Right lobe of liver (tissue), 6 donors: ENCODE results near the gene CNOT9. TPM values are rescaled to one million over a fixed set of nuclear protein-coding genes. Genes with fewer than 3 reads are reported as not detected.

Source experiments
- ATAC-seq, 4 donors: fragments of 200-7000 bp; cut with Tn5 transposase; one replicate each; pipeline ENCODE4 v1.9.1; 2020; ENCODE audit warnings: mild to moderate bottlenecking in 4 of 4, moderate library complexity in 4 of 4
- DNase-seq, 3 donors: peaks; one replicate each; pipeline ENCODE4 v3.0.0-alpha.2; 2020
- H3K27ac ChIP-seq, 3 donors: fragments of 200-600 bp; one replicate each; pipeline ENCODE4 v1.8.0; 2022
- H3K27me3 ChIP-seq, 2 donors: fragments of 200-600 bp; one replicate each; pipeline ENCODE4 v1.8.0; 2022
- H3K36me3 ChIP-seq, 4 donors: fragments of 200-600 bp; sonication (generic) in 1 of 4; one replicate each; pipeline versions ENCODE4 v1.5.1 to v1.8.0; 2017 to 2022; ENCODE audit warnings: control low read depth in 1 of 4
- H3K4me1 ChIP-seq, 4 donors: fragments of 200-600 bp; sonication (generic) in 1 of 4; one replicate each; pipeline versions ENCODE4 v1.5.1 to v1.8.0; 2017 to 2022; ENCODE audit warnings: control low read depth in 1 of 4
- H3K4me3 ChIP-seq, 3 donors: fragments of 200-600 bp; one replicate each; pipeline ENCODE4 v1.8.0; 2022
- H3K9me3 ChIP-seq, 4 donors: fragments of 200-600 bp; sonication (generic) in 1 of 4; one replicate each; pipeline versions ENCODE4 v1.5.1 to v1.8.0; 2017 to 2022; ENCODE audit warnings: control low read depth in 1 of 4
- POLR2A ChIP-seq: fragments of 450-650 bp; IDR thresholded peaks from one replicate; pipeline ENCODE4 v1.6.1; 2017; ENCODE audit warnings: antibody characterized with exemption, mild to moderate bottlenecking
- WGBS: methylation state at CpG from one replicate; pipeline ENCODE4 v1.1.6; 2018; ENCODE audit warnings: low coverage, low lambda C conversion rate; ENCODE audit not compliant: insufficient coverage; ENCODE audit errors: missing lambda C conversion rate; 5-methylcytosine and 5-hydroxymethylcytosine counted together
- intact Hi-C, 2 donors: fragments of 100-400 bp; cut with DNase I; formaldehyde crosslinking; loops; one replicate each; pipeline versions ENCODE4 v1.11.2 to v1.14.1; 2022
- total RNA-seq, 6 experiments: library from RNA; depleted of rRNA in 2 of 6; stranded (reverse); fragments of >200 nt in 2 of 6; fragmentation: NEBNext Ultra II Directional in 3 of 6; extraction: Animal tissue kit (Norgen Biotek cat#: 25700) in 3 of 6; gene quantifications; one replicate each; pipeline versions ENCODE4 v1.1.0 to v1.2.4, GENCODE V29; 2016 to 2023
- TF ChIP-seq, protein P1 (sequence below), 4 donors: fragments of 200-600 bp in 3 of 4; fragments of 450-650 bp in 1 of 4; IDR thresholded peaks; one replicate each; pipeline versions ENCODE4 v1.5.1 to v1.8.0; 2016 to 2022; ENCODE audit warnings: antibody characterized with exemption in 4 of 4, mild to moderate bottlenecking in 2 of 4
- donor health status: DM: no; HTN: yes; CAD: no.
- donor health status: DM: no; HTN: no; CAD: no.
- donor health status: DM: no; HTN: no; CAD: no.
- donor health status: DM: no; HTN: yes; CAD: no.
- donor health status: DM: no; HTN: yes; CAD: no.

Gene CNOT9
- total RNA-seq, 6 experiments from 2014 or later: 11.8 to 39.3 (median 19.2) TPM

DNA sequence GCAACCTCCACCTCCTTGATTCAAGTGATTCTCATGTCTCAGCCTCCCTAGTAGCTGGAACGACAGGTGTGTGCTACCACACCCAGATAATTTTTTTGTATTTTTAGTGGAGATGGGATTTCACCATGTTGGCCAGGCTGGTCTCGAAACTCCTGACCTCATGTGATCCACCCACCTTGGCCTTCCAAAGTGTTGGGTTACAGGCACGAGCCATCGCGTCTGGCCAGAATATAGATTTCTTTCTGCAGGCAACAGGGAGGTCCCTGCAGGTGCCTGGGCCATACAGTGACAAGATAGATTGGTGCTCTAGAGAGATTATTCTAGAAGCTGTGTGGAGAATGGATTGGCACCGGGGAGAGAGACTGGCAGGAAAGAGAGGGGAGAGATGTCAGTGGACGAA lies 52.4 kb downstream of the CNOT9 start:
- no peak for DNase-seq
- intact Hi-C loops: no loop called here
- peaks cover 0 to 5% (median 0%) of the 10 kb centered on the region in 4 donors for H3K4me1 ChIP-seq
- H3K4me3 ChIP-seq: no peak overlapping the region
- no peaks in the 10 kb centered on the region for H3K36me3 ChIP-seq
- ATAC-seq: no peak
- WGBS: 80% methylated on average over 7 of the region's 7 CpGs
- no peak for TF ChIP-seq POLR2A
- TF ChIP-seq, protein P1, sequence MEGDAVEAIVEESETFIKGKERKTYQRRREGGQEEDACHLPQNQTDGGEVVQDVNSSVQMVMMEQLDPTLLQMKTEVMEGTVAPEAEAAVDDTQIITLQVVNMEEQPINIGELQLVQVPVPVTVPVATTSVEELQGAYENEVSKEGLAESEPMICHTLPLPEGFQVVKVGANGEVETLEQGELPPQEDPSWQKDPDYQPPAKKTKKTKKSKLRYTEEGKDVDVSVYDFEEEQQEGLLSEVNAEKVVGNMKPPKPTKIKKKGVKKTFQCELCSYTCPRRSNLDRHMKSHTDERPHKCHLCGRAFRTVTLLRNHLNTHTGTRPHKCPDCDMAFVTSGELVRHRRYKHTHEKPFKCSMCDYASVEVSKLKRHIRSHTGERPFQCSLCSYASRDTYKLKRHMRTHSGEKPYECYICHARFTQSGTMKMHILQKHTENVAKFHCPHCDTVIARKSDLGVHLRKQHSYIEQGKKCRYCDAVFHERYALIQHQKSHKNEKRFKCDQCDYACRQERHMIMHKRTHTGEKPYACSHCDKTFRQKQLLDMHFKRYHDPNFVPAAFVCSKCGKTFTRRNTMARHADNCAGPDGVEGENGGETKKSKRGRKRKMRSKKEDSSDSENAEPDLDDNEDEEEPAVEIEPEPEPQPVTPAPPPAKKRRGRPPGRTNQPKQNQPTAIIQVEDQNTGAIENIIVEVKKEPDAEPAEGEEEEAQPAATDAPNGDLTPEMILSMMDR (IDR thresholded peaks at IDR 0.05): no peak
- no peaks in the 10 kb centered on the region for H3K27me3 ChIP-seq
- no peaks in the 10 kb centered on the region for H3K9me3 ChIP-seq
- H3K27ac ChIP-seq: no peak overlapping the region

DNA sequence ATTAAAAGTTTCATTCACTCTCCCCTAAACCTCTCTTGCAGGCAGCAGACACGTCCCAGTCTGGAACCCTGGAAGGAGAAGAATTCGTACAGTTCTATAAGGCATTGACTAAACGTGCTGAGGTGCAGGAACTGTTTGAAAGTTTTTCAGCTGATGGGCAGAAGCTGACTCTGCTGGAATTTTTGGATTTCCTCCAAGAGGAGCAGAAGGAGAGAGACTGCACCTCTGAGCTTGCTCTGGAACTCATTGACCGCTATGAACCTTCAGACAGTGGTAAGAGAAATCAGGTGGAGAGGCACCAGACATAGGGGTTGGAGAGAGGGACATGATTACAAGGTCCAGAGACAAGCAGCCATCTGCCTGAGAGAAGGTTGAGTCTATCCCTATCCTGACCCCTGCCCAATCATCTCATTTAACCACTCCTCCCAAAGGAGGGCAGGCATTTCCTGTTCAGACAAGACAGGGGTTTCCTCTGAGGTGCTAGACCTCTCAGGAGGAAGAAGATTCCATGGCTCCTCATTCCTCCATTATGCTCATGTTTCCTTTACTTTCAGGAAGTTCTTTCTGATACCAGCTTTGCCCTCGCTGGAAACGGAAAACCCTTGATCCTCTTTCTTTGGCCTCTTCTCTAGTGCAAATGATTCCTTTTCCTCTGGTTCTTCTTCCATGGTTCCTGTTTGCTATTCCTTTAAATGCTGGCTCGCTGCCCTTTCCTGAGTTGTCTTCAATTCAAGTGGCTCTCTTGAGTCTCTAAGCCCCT lies 54.1 kb downstream of the CNOT9 start:
- H3K9me3 ChIP-seq: no peaks in the 10 kb centered on the region
- whole genome bisulfite sequencing: 49% methylated on average over 7 of the region's 7 CpGs
- H3K36me3 ChIP-seq: no peaks in the 10 kb centered on the region
- H3K4me1 ChIP-seq: peaks cover 0 to 5% (median 0%) of the 10 kb centered on the region in 4 donors
- no peak overlapping the region for H3K27ac ChIP-seq
- no peak for DNase-seq
- no peak overlapping the region for H3K4me3 ChIP-seq
- no peaks in the 10 kb centered on the region for H3K27me3 ChIP-seq
- ATAC-seq: peak in 3 of 4 donors; percentile 45 to 60 (median 46)
- intact Hi-C loops: no loop called here
- TF ChIP-seq POLR2A: no peak
- TF ChIP-seq, protein P1 (IDR thresholded peaks at IDR 0.05): no peak

- Histone ChIP-seq H3K27me3 (no peaks in the 10 kb centered on the region), H3K9me3 (no peaks in the 10 kb centered on the region), H3K4me3 (no peak overlapping the region), H3K27ac (no peak overlapping the region), H3K4me1 (peaks cover 0 to 5% (median 0%) of the 10 kb centered on the region in 4 donors), H3K36me3 (no peaks in the 10 kb centered on the region)
- intact Hi-C loops: no loop called here
- DNase-seq (no peak), ATAC-seq (no peak)
- 38% methylated on average over 3 of the region's 3 CpGs for WGBS
- no peak for TF ChIP-seq POLR2A
These were observed 54.7 kb downstream of the CNOT9 start for GRCh38 chr2:218623366-218623705.

DNA sequence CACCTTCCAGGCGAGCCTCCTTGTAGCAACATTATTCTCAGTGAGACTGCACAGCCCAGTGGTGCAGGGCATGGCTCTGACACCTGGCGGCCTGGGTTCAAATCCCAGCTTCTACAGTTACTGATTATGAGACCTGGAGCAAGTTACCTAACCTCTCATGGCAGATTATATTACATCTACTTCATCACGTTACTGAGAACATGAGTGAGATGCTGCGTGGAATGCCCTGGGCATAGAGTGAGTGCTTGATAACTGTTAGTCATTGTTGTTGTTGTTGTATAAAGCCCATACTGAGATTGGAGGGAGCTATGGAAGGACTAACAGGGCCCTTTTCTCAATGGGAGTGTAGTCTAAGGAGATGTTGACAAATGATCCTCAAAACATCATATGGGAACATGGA lies 57.7 kb downstream of the CNOT9 start:
- WGBS: 93% methylated on average over 3 of the region's 4 CpGs
- Histone ChIP-seq H3K9me3 (no peaks in the 10 kb centered on the region), H3K4me1 (peaks cover 0 to 5% (median 0%) of the 10 kb centered on the region in 4 donors), H3K27ac (no peak overlapping the region), H3K27me3 (no peaks in the 10 kb centered on the region), H3K36me3 (no peaks in the 10 kb centered on the region), H3K4me3 (no peak overlapping the region)
- intact Hi-C loops: no loop called here
- no peak for TF ChIP-seq POLR2A
- TF ChIP-seq, protein P1 (IDR thresholded peaks at IDR 0.05): no peak
- DNase-seq (no peak), ATAC-seq (no peak)

DNA sequence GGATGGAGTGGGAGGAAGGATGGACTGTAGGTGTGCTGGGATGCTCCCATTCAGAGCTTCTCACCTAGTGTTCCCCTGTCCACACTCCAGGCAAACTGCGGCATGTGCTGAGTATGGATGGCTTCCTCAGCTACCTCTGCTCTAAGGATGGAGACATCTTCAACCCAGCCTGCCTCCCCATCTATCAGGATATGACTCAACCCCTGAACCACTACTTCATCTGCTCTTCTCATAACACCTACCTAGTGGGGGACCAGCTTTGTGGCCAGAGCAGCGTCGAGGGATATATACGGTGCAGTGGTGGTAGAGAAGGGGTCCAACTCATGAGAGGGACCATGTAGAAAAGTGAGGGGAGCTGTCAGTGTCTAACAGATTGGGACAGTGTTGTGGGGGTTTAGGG lies 59.3 kb downstream of the CNOT9 start:
- Histone ChIP-seq H3K4me1 (no peaks in the 10 kb centered on the region), H3K36me3 (no peaks in the 10 kb centered on the region), H3K9me3 (no peaks in the 10 kb centered on the region), H3K4me3 (no peak overlapping the region), H3K27me3 (no peaks in the 10 kb centered on the region), H3K27ac (no peak overlapping the region)
- no peak for DNase-seq
- intact Hi-C loops: no loop called here
- no peak for ATAC-seq
- 95% methylated on average over 4 of the region's 4 CpGs for WGBS
- TF ChIP-seq POLR2A: no peak
- TF ChIP-seq, protein P1 (IDR thresholded peaks at IDR 0.05): no peak
